HEK293T (cell line): ENCODE measurements around the gene TANC2.
"Not testable (repeated sequence)": the region's sequence is repeated elsewhere in the genome, so short reads cannot be mapped to it uniquely, and the experiment has no call there.

Experiments used
- CTCF ChIA-PET: fragments of 350-600 bp; formaldehyde crosslinking; extraction: SDS; loops from one replicate; lab custom pipeline; 2021; ENCODE audit warnings: antibody characterized with exemption, inconsistent platforms; lab: Yijun Ruan, JAX
- POLR2A ChIA-PET: fragments of 350-600 bp; formaldehyde crosslinking; extraction: SDS; loops from one replicate; lab custom pipeline; 2020; ENCODE audit warnings: antibody characterized with exemption, inconsistent platforms; lab: Yijun Ruan, JAX
- DNase-seq: peaks from one replicate; pipeline ENCODE4 v3.0.0; 2012; ENCODE audit warnings: mixed read lengths; ENCODE audit errors: extremely low spot score
- ARNT ChIP-seq: fragments of 450-650 bp; IDR thresholded peaks from 2 replicates; pipeline ENCODE4 v1.6.1; 2017; ENCODE audit warnings: mild to moderate bottlenecking
- BHLHE40 ChIP-seq: fragments of 450-650 bp; IDR thresholded peaks from 2 replicates; pipeline ENCODE4 v1.6.1; 2016; ENCODE audit warnings: mild to moderate bottlenecking, moderate library complexity, borderline replicate concordance
- CTBP1 ChIP-seq: fragments of 450-650 bp; IDR thresholded peaks from 2 replicates; pipeline ENCODE4 v1.6.1; 2016; ENCODE audit warnings: borderline replicate concordance
- ELF4 ChIP-seq: fragments of 450-650 bp; IDR thresholded peaks from 2 replicates; pipeline ENCODE4 v1.6.1; 2017; ENCODE audit warnings: antibody characterized with exemption
- FOXA1 ChIP-seq: fragments of 450-650 bp; IDR thresholded peaks from 2 replicates; pipeline ENCODE4 v1.6.1; 2016; ENCODE audit warnings: mild to moderate bottlenecking
- FOXK2 ChIP-seq: fragments of 450-650 bp; IDR thresholded peaks from 2 replicates; pipeline ENCODE4 v1.6.1; 2016; ENCODE audit warnings: mild to moderate bottlenecking
- FOXM1 ChIP-seq: fragments of 450-650 bp; IDR thresholded peaks from 2 replicates; pipeline ENCODE4 v1.6.1; 2017; ENCODE audit warnings: mild to moderate bottlenecking, borderline replicate concordance
- HDGF ChIP-seq: fragments of 450-650 bp; IDR thresholded peaks from 2 replicates; pipeline ENCODE4 v1.6.1; 2017; ENCODE audit warnings: antibody characterized with exemption, borderline replicate concordance
- L3MBTL2 ChIP-seq: fragments of 450-650 bp; conservative IDR thresholded peaks from 2 replicates; pipeline ENCODE4 v1.6.1; 2016; ENCODE audit warnings: mild to moderate bottlenecking
- LEF1 ChIP-seq: fragments of 450-650 bp; IDR thresholded peaks from 2 replicates; pipeline ENCODE4 v1.6.1; 2017; ENCODE audit warnings: mild to moderate bottlenecking, borderline replicate concordance
- NFRKB ChIP-seq: fragments of 450-650 bp; IDR thresholded peaks from 2 replicates; pipeline ENCODE4 v1.6.1; 2016; ENCODE audit warnings: mild to moderate bottlenecking, moderate library complexity
- SP1 ChIP-seq: fragments of 450-650 bp; IDR thresholded peaks from 2 replicates; pipeline ENCODE4 v1.6.1; 2017
- SUZ12 ChIP-seq: fragments of 450-650 bp; IDR thresholded peaks from 2 replicates; pipeline ENCODE4 v1.6.1; 2016; ENCODE audit warnings: mild to moderate bottlenecking
- TARDBP ChIP-seq: fragments of 450-650 bp; IDR thresholded peaks from 2 replicates; pipeline ENCODE4 v1.6.1; 2016
- ZNF384 ChIP-seq: fragments of 450-650 bp; IDR thresholded peaks from 2 replicates; pipeline ENCODE4 v1.6.1; 2016
- TF ChIP-seq, protein P1 (sequence below): fragments of 450-650 bp; IDR thresholded peaks from 2 replicates; pipeline ENCODE4 v1.6.1; 2016

Gene TANC2

GRCh38 chr17:62975206-62975605 is 9.2 kb downstream of the TANC2 start:
- DNase-seq: no peak
- ChIA-PET POLR2A (no interaction called here), CTCF (no interaction called here)
- no peak for TF ChIP-seq FOXM1
- no peak for TF ChIP-seq TARDBP
- no peak for TF ChIP-seq L3MBTL2
- TF ChIP-seq, protein P1, sequence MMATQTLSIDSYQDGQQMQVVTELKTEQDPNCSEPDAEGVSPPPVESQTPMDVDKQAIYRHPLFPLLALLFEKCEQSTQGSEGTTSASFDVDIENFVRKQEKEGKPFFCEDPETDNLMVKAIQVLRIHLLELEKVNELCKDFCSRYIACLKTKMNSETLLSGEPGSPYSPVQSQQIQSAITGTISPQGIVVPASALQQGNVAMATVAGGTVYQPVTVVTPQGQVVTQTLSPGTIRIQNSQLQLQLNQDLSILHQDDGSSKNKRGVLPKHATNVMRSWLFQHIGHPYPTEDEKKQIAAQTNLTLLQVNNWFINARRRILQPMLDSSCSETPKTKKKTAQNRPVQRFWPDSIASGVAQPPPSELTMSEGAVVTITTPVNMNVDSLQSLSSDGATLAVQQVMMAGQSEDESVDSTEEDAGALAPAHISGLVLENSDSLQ: no peak
- no peak for TF ChIP-seq HDGF
- TF ChIP-seq CTBP1: no peak
- TF ChIP-seq FOXK2: no peak
- TF ChIP-seq FOXA1: no peak
- no peak for TF ChIP-seq SUZ12
- TF ChIP-seq SP1: no peak
- no peak for TF ChIP-seq BHLHE40
- TF ChIP-seq ELF4: no peak
- TF ChIP-seq NFRKB: no peak
- no peak for TF ChIP-seq LEF1
- TF ChIP-seq ZNF384: no peak
- no peak for TF ChIP-seq ARNT

- CTCF ChIA-PET, DNase-seq, POLR2A ChIA-PET: not testable (repeated sequence)
Observed at GRCh38 chr17:62976643-62977231, 10.7 kb downstream of the TANC2 start.

DNA sequence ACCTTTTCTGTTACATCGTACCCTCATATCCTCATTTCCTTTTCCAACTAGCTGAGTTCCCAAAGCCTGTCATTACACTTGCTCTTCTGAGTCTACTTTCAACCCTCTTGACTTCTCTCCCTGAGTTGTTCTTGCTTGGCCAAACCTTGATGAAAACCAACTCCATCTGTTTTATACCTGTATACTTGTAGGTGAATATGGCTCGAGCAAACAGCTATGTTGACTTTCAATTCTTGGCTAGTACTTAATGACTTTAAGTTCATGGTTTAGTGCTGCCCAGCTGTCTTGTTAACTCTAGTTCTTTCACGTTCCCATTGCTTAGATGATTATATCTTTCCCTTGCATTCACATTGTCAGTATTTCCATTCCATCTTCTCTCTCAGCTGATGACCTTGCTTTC is 14.8 kb downstream of the TANC2 start:
- TF ChIP-seq TARDBP (no peak), FOXK2 (no peak), LEF1 (no peak), ZNF384 (no peak), FOXM1 (no peak), FOXA1 (no peak), SUZ12 (no peak), SP1 (no peak), ELF4 (no peak), L3MBTL2 (no peak), ARNT (no peak), BHLHE40 (no peak), NFRKB (no peak), CTBP1 (no peak)
- TF ChIP-seq, protein P1: no peak
- POLR2A ChIA-PET: no interaction called here
- no peak for DNase-seq
- CTCF ChIA-PET: no interaction called here

DNA sequence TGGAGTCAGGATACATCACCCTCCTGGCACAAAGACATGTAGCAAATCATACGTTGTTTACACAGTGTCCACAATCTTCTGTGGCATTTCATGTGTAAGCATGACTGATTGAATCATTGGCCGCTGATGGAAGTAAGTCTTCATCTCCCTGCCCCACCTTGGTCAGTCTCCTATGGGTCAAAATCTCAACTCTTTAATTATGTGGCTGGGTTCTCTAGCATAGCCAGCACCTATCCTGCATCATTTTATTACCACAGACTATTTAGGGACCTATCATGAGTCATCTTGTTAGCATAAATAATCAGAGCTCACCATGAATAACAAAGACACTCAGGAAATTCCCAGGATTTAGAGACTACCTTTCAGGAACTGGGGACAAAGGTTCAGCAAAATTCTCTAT is 15.9 kb downstream of the TANC2 start:
- DNase-seq: no peak
- ChIA-PET CTCF (interaction anchor here (0.6 to 1.5 kb wide), 2 partner anchors 13 to 233 kb away, joined by 3 to 4 read pairs; no protein-coding TSS in a partner anchor), POLR2A (no interaction called here)
- TF ChIP-seq CTBP1 (no peak), LEF1 (no peak), FOXK2 (no peak), ARNT (no peak), TARDBP (no peak), ELF4 (no peak), FOXA1 (no peak), FOXM1 (no peak), NFRKB (no peak), ZNF384 (no peak), L3MBTL2 (no peak), SUZ12 (no peak), HDGF (no peak), BHLHE40 (no peak), SP1 (no peak)
- TF ChIP-seq, protein P1: no peak

DNA sequence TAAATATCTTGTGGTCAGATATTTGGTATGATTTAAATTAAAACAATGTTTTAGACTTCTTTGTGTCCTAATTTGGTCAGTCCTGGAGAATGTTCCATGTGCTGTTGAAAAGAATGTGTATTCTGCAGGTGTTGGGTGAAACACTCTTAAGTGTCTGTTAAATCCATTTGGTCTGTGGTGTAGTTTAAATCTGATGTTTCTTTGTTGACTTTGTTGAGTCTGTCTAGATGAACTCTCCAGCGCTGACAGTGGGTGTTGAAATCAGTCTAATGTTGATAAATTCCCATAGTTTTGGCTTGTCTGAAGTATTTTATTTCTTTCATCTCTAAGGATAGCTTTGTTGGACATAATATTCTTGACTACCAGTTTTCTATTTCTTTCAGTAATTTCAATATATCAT is 18.8 kb downstream of the TANC2 start:
- TF ChIP-seq CTBP1 (no peak), SP1 (no peak), BHLHE40 (no peak), ZNF384 (no peak), SUZ12 (no peak), HDGF (no peak), LEF1 (no peak)
- TF ChIP-seq, protein P1: no peak
- POLR2A ChIA-PET: interaction anchor here (0.6 kb wide), 1 partner anchor 9 kb away, joined by 5 read pairs; no protein-coding TSS in a partner anchor
- DNase-seq: no peak
- CTCF ChIA-PET: interaction anchor here (0.6 to 0.9 kb wide), 2 partner anchors 11 kb away, joined by 3 to 4 read pairs; no protein-coding TSS in a partner anchor

GRCh38 chr17:62986549-62986948 is 20.5 kb downstream of the TANC2 start:
- ChIA-PET CTCF (interaction anchor here (1.3 to 1.8 kb wide), 2 partner anchors 9 to 10 kb away, joined by 3 to 9 read pairs; no protein-coding TSS in a partner anchor), POLR2A (no interaction called here)
- TF ChIP-seq ZNF384 (no peak), SUZ12 (no peak)
- TF ChIP-seq, protein P1: no peak
- DNase-seq: no peak
